Measurements from ENCODE around the gene SERINC5.

Gene SERINC5

DNA sequence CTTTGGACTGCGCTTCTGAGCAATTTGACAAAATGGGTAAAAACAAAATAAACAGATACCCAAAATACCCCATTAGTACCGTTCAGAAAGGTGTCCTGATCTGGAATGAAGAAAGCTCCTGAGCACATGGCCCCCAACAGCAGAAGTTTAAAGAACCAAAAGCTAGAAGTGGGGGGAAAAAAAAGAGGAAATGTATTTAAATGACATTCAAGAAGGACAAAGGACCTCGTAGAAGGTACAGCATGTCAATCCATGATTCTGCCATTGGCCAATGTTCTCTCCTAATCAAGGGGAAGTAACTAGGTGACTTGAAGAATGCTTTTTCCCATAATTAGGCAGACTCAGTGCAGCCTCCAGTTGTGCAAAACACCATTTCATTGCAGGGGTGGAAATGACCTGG, 78.6 kb downstream of the SERINC5 start:
- TF ChIP-seq POLR2A (IDR thresholded peaks at IDR 0.05; ENCODE audit: extremely low read depth, insufficient read length): no peak
- TF ChIP-seq, protein P1, sequence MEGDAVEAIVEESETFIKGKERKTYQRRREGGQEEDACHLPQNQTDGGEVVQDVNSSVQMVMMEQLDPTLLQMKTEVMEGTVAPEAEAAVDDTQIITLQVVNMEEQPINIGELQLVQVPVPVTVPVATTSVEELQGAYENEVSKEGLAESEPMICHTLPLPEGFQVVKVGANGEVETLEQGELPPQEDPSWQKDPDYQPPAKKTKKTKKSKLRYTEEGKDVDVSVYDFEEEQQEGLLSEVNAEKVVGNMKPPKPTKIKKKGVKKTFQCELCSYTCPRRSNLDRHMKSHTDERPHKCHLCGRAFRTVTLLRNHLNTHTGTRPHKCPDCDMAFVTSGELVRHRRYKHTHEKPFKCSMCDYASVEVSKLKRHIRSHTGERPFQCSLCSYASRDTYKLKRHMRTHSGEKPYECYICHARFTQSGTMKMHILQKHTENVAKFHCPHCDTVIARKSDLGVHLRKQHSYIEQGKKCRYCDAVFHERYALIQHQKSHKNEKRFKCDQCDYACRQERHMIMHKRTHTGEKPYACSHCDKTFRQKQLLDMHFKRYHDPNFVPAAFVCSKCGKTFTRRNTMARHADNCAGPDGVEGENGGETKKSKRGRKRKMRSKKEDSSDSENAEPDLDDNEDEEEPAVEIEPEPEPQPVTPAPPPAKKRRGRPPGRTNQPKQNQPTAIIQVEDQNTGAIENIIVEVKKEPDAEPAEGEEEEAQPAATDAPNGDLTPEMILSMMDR (IDR thresholded peaks at IDR 0.05; ENCODE audit: low read depth, low read length): no peak
- TF ChIP-seq MYC (IDR thresholded peaks at IDR 0.05; ENCODE audit: low read depth, low read length): peak; percentile 13; the same call in 1 of the 2 replicates
- TF ChIP-seq, protein P2, sequence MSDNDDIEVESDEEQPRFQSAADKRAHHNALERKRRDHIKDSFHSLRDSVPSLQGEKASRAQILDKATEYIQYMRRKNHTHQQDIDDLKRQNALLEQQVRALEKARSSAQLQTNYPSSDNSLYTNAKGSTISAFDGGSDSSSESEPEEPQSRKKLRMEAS (IDR thresholded peaks at IDR 0.05; ENCODE audit: low read depth, low read length): peak; percentile 77
- no peak overlapping the region for H3K4me3 ChIP-seq (ENCODE audit: low read depth, low read length)
- DNase-seq (ENCODE audit: low read depth): peak; percentile 61

DNA sequence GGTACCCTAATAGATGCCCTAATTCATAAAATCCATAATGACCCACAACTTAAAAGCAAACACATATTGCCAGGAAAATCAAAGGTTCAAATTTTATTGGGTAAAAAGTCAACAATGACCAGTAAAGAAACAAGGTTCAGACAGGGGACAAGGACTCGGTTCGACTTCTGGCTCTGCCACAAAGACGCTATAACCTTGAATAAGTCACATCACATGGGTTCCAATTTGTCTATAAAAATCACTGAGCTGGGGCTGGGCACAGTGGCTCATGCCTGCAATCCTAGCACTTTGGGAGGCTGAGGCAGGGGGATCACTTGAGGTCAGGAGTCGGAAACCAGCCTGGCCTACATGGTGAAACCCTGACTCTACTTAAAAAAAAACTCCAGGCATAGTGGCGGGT, 80.5 kb downstream of the SERINC5 start:
- no peak for DNase-seq (ENCODE audit: low read depth)
- TF ChIP-seq POLR2A (IDR thresholded peaks at IDR 0.05; ENCODE audit: extremely low read depth, insufficient read length): no peak
- no peak for TF ChIP-seq MYC (IDR thresholded peaks at IDR 0.05; ENCODE audit: low read depth, low read length)
- TF ChIP-seq, protein P1 (IDR thresholded peaks at IDR 0.05; ENCODE audit: low read depth, low read length): no peak
- TF ChIP-seq, protein P2 (IDR thresholded peaks at IDR 0.05; ENCODE audit: low read depth, low read length): no peak
- H3K4me3 ChIP-seq (ENCODE audit: low read depth, low read length): no peak overlapping the region

GRCh38 chr5:80174790-80175189, 81.1 kb downstream of the SERINC5 start:
- no peak overlapping the region for H3K4me3 ChIP-seq (ENCODE audit: low read depth, low read length)
- peak; percentile 82 for DNase-seq (ENCODE audit: low read depth)
- TF ChIP-seq MYC (IDR thresholded peaks at IDR 0.05; ENCODE audit: low read depth, low read length): no peak
- TF ChIP-seq POLR2A (IDR thresholded peaks at IDR 0.05; ENCODE audit: extremely low read depth, insufficient read length): no peak
- TF ChIP-seq, protein P1 (IDR thresholded peaks at IDR 0.05; ENCODE audit: low read depth, low read length): no peak
- TF ChIP-seq, protein P2 (IDR thresholded peaks at IDR 0.05; ENCODE audit: low read depth, low read length): no peak

- no peak overlapping the region for H3K4me3 ChIP-seq (ENCODE audit: low read depth, low read length)
- no peak for DNase-seq (ENCODE audit: low read depth)
- TF ChIP-seq, protein P1 (IDR thresholded peaks at IDR 0.05; ENCODE audit: low read depth, low read length): no peak
- TF ChIP-seq POLR2A (IDR thresholded peaks at IDR 0.05; ENCODE audit: extremely low read depth, insufficient read length) (no peak), MYC (IDR thresholded peaks at IDR 0.05; ENCODE audit: low read depth, low read length) (no peak)
- TF ChIP-seq, protein P2 (IDR thresholded peaks at IDR 0.05; ENCODE audit: low read depth, low read length): no peak
Measured at GRCh38 chr5:80172067-80172695, 83.7 kb downstream of the SERINC5 start.

- TF ChIP-seq POLR2A (IDR thresholded peaks at IDR 0.05; ENCODE audit: extremely low read depth, insufficient read length) (no peak), MYC (IDR thresholded peaks at IDR 0.05; ENCODE audit: low read depth, low read length) (no peak)
- TF ChIP-seq, protein P1 (IDR thresholded peaks at IDR 0.05; ENCODE audit: low read depth, low read length): no peak
- TF ChIP-seq, protein P2 (IDR thresholded peaks at IDR 0.05; ENCODE audit: low read depth, low read length): no peak
- no peak for DNase-seq (ENCODE audit: low read depth)
- no peak overlapping the region for H3K4me3 ChIP-seq (ENCODE audit: low read depth, low read length)
Measured at GRCh38 chr5:80170117-80170535, 85.7 kb downstream of the SERINC5 start.

All from NB4 (cell line).